GM11168 (cell line): Measurements from ENCODE around the gene INO80.
"Not testable (repeated sequence)": the region's sequence is repeated elsewhere in the genome, so short reads cannot be mapped to it uniquely, and the experiment has no call there.

ENCODE experiments used
- in situ Hi-C: fragments of 300-500 bp; cut with MboI; formaldehyde crosslinking; loops from one replicate; pipeline ENCODE4 v1.12.0; 2022; ENCODE audit warnings: low sequenced_read_pairs; ENCODE audit not compliant: unreplicated experiment

INO80 gene

GRCh38 chr15:41116116-41116961 lies at the start of gene INO80:
Gene INO80, minus strand, starts transcription at chr15:41116280. Its CDS starts 19,970 bp downstream, at chr15:41096310.
- in situ Hi-C loops = no loop called here

GRCh38 chr15:41161736-41162135 lies 45.7 kb upstream of the INO80 start:
- in situ Hi-C loops = no loop called here

- in situ Hi-C loops = no loop called here
Observed at GRCh38 chr15:41161336-41161735, 45.3 kb upstream of the INO80 start.

DNA sequence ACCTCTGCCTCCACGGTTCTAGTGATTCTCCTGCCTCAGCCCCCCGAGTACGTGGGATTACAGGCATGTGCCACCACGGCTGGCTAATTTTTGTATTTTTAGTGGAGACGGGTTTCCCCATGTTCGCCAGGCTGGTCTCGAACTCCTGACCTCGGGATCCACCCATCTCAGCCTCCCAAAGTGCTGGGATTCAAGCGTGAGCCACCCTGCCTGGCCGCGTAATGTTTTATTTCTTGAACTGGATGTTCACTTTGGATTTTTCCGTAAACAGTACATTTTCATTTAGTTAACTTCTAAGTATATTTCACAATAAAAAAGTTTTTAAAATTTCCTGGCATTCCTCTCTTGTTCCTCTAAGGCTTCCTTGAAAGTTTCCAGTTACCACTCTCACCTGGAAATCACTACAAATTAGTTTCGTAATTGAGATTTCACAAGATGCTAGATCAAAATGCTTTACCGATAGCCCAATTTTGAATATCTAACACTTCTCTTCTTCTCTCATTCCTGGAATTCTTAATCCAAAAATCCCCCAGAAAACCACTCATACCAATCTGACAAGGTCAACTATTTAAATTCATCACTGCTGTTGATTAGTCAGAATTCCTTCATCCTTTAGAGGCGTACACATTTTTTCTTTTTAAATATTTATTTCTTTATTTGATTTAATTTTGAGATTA lies 44.7 kb upstream of the INO80 start:
- in situ Hi-C loops = no loop called here

DNA sequence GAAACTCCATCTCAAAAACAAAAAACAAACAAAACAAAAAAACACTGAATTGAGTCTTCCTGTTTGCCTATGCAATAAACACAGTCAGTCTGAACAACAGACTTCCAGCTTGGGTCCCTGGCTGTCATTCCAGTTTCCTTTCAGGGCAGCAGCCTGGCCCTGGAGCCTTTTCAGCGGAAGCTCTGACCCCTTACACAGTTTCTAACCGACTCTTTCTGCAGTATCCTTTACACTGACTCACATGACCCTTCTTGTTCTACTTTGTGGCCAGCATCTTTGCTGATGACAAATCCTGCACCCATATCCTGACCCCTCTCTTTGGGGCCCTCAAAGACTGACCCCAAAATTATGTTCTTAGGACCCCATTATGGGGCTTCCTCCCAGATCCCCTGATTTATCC lies 38.3 kb upstream of the INO80 start:
- in situ Hi-C loops = no loop called here

DNA sequence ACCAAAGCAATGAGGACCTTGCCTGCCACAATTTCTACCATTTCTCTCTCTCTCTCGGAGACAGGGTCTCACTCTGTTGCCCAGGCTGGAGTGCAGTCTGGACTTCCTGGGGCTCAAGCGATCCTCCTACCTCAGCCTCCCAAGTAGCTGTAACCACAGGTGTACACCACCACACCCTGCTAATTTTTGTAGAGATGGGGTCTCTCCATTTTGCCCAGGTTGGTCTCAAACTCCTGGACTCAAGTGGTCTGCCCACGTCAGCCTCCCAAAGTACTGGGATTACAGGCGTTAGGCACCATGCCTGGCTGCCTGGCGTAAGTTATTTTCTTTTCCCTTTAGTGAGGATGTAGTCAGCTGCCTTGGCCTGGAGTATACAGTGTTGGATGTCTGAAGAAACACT lies 37.7 kb upstream of the INO80 start:
- in situ Hi-C loops = no loop called here

GRCh38 chr15:41151451-41152005 lies 35.4 kb upstream of the INO80 start:
- in situ Hi-C loops = no loop called here

DNA sequence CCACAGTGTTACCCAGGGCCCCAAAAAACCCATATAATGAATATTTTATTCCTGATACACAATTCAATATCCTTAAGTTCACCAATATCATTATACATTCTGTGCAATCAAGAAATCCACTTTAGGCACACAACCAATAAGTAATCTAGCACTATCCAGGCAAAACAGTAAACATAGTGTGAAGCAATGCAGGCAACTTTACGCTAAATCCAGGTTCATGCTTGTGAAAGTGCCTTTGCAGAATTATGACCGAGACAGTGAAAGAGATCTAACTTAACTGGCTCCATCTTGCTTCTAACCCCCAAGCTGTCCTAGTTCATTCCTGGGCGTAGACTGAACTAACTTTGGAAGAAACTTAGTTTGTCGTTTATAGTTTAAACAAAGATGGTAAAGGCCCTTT lies 34.2 kb upstream of the INO80 start:
- in situ Hi-C loops = no loop called here

DNA sequence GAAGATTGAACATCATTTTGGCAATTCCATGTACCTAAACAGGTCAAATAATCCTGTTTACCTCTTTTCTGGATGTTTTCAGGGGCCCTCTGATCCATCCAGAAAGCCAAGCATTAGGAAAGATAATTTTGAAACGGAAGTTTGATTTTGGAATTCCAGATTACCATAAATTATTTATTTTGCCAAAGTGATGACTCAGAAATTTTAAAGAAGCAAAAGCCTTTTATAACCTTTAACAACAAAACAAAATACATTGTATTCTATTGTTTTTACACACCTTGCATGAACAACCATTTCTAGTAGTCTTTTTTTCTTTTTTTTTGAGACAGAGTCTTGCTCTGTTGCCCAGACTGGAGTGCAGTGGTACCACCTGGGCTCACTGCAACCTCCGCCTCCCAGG lies 32.0 kb upstream of the INO80 start:
- in situ Hi-C loops = no loop called here

DNA sequence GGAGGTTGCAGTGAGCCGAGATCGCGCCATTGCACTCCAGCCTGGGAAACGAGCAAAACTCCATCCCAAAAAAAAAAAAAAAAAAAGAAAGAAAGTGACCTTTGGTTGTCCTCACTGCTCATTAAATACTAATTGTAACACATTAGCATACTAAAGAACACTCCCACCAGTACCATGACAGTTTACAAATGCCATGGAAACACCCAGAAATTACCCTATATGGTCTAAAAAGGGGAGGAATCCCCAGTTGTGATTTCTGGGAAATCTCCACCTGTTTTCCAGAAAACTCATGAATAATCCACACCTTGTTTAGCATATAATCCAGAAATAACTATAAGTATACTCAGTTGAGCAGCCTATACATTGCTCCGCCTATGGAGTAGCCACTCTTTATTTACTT lies 23.5 kb upstream of the INO80 start:
- in situ Hi-C loops = no loop called here

DNA sequence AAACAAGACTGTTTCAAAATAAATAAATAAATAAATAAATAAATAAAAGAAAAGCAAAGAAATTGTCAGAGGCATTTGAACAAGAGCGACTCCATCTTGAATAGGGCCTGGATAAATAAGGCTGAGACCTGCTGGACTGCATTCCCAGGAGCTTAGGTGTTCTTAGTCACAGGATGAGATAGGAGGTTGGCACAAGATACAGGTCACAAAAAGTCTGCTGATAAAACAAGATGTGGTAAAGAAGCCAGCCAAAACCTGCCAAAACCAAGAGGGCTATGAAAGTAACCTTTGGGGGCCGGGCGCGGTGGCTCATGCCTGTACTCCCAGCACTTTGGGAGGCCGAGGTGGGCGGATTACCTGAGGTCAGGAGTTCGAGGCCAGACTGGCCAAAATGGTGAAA lies 23.0 kb upstream of the INO80 start:
- in situ Hi-C loops = not testable (repeated sequence)

- in situ Hi-C loops = not testable (repeated sequence)
Observed at GRCh38 chr15:41135580-41135979, 19.5 kb upstream of the INO80 start.

DNA sequence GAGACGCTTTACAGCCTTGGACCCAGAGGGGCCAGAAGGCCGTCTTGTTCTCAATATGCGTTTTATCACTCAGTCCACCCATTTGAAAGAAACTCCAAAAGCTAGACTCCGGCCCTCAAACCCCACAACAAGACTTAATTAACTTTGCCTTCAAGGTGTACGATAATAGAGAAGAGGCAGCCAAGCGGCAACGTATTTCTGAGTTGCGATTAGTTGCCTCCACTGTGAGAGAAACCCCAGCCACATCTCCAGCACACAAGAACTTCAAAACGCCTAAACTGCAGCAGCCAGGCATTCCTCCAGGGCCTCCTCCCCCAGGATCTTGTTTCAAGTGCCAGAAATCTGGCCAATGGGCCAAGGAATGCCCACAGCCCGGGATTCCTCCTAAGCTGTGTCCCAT lies 17.4 kb upstream of the INO80 start:
- in situ Hi-C loops = no loop called here

DNA sequence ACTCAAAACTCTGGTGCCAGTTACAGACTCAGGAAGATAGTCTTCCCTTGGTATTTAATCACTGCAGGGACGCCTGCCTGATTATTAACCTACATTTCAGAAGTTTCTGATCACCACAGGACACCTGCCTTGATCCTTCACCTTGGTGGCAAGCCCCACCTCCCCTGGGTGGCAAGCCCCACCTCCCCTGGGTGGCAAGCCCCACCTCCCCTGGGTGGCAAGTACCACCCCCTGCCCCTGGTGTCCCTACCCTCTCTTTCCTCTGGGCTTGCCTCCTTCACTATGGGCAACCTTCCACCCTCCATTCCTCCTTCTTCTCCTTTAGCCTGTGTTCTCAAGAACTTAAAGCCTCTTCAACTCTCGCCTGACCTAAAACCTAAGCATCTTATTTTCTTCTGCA lies 16.0 kb upstream of the INO80 start:
- in situ Hi-C loops = not testable (repeated sequence)

- in situ Hi-C loops = no loop called here
Observed at GRCh38 chr15:41128174-41128902, 12.3 kb upstream of the INO80 start.

- in situ Hi-C loops = no loop called here
Observed at GRCh38 chr15:41125931-41126642, 10.0 kb upstream of the INO80 start.

- in situ Hi-C loops = no loop called here
Observed at GRCh38 chr15:41125063-41125669, 9.1 kb upstream of the INO80 start.

- in situ Hi-C loops = no loop called here
Observed at GRCh38 chr15:41124058-41124457, 8.0 kb upstream of the INO80 start.

- in situ Hi-C loops = no loop called here
Observed at GRCh38 chr15:41122849-41123248, 6.8 kb upstream of the INO80 start.

DNA sequence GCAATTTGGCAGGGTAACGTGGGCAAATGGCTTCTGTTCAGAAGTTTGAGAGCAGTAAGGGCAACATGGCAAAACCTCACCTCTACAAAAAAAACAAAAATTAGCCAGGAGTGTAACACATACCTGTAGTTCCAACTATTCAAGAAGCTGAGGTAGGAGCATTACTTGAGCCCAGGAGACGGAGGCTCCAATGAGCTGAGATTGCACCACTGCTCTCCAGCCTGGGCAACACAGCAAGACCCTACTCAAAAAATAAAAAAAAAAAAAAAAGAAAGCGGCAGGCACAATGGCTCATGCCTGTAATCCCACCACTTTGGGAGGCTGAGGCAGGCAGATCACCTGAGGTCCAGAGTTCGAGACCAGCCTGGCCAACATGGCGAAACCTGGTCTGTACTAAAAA lies 5.9 kb upstream of the INO80 start:
- in situ Hi-C loops = no loop called here
